OCI-LY7 (cell line): Measurements from ENCODE around the gene RXRA. TPM values are rescaled to one million over a fixed set of nuclear protein-coding genes. Genes with fewer than 3 reads are reported as not detected.

ENCODE experiments used
- BruUV-seq: library from RNA; stranded (reverse); fragments of 400-500 nt; replicated peaks from 2 replicates; lab custom pipeline; 2021; lab: Mats Ljungman, UMichigan
- CTCF ChIA-PET: fragments of 300-600 bp; sonication (Branson Sonifier 250); formaldehyde crosslinking; loops from one replicate; lab custom pipeline; 2022; ENCODE audit warnings: antibody characterized with exemption; ENCODE audit not compliant: unreplicated experiment; lab: Charles Lee
- POLR2A ChIA-PET: fragments of 300-600 bp; sonication (Branson Sonifier 250); formaldehyde crosslinking; loops from one replicate; lab custom pipeline; 2022; ENCODE audit warnings: antibody characterized with exemption; lab: Charles Lee
- DNase-seq: peaks from one replicate; pipeline ENCODE4 v3.0.0-alpha.2; 2015; ENCODE audit warnings: low spot score
- H2AFZ ChIP-seq: fragments of 200-600 bp; sonication (generic), shearing (Covaris generic); 2 replicates; pipeline ENCODE4 v1.6.1; 2014; ENCODE audit warnings: mild to moderate bottlenecking, antibody characterized with exemption, low read length, moderate library complexity
- H3K27ac ChIP-seq: fragments of 200-600 bp; sonication (generic); 2 replicates; pipeline ENCODE4 v1.5.1; 2014; ENCODE audit warnings: mixed run types, low read depth, mild to moderate bottlenecking, moderate library complexity, low read length, inconsistent platforms; ENCODE audit not compliant: poor library complexity, severe bottlenecking
- H3K36me3 ChIP-seq: fragments of 200-600 bp; sonication (generic); 2 replicates; pipeline ENCODE4 v1.6.1; 2014; ENCODE audit warnings: mild to moderate bottlenecking, antibody characterized with exemption, low read length, moderate library complexity, mixed read lengths; ENCODE audit not compliant: insufficient read depth
- H3K4me1 ChIP-seq: fragments of 200-600 bp; sonication (generic); 2 replicates; pipeline ENCODE4 v1.5.1; 2014; ENCODE audit warnings: mild to moderate bottlenecking, low read length; ENCODE audit not compliant: insufficient read depth, poor library complexity, severe bottlenecking
- H3K4me2 ChIP-seq: fragments of 200-600 bp; sonication (generic); 2 replicates; pipeline ENCODE4 v1.6.1; 2014; ENCODE audit warnings: mild to moderate bottlenecking, low read length
- H3K4me3 ChIP-seq: fragments of 200-600 bp; sonication (generic); 2 replicates; pipeline ENCODE4 v1.5.1; 2014; ENCODE audit warnings: mild to moderate bottlenecking, low read depth, low read length; ENCODE audit not compliant: poor library complexity, severe bottlenecking
- H3K79me2 ChIP-seq: fragments of 200-600 bp; sonication (generic); 2 replicates; pipeline ENCODE4 v1.6.1; 2016; ENCODE audit warnings: low read depth, mild to moderate bottlenecking, low read length, moderate library complexity, mixed read lengths; ENCODE audit not compliant: insufficient read depth
- H3K9me2 ChIP-seq: fragments of 200-600 bp; sonication (generic); 2 replicates; pipeline ENCODE4 v1.6.1; 2016; ENCODE audit warnings: mild to moderate bottlenecking, low read length, mixed read lengths; ENCODE audit not compliant: insufficient read depth
- H3K9me3 ChIP-seq: fragments of 200-600 bp; sonication (generic); 2 replicates; pipeline ENCODE4 v1.6.1; 2014; ENCODE audit warnings: mild to moderate bottlenecking, mixed run types, low read length, mixed read lengths
- H4K20me1 ChIP-seq: fragments of 200-600 bp; sonication (generic); 2 replicates; pipeline ENCODE4 v1.6.1; 2014; ENCODE audit warnings: mild to moderate bottlenecking, antibody characterized with exemption, low read length, moderate library complexity, mixed read lengths; ENCODE audit not compliant: insufficient read depth
- EZH2phosphoT487 ChIP-seq: fragments of 200-600 bp; sonication (generic); IDR thresholded peaks from 2 replicates; pipeline ENCODE4 v1.6.1; 2018; ENCODE audit warnings: low read depth, borderline replicate concordance, mild to moderate bottlenecking, mixed run types, antibody characterized with exemption, low read length, moderate library complexity, mixed read lengths
- intact Hi-C: fragments of 100-400 bp; cut with micrococcal nuclease; formaldehyde crosslinking; loops from one replicate; pipeline ENCODE4 v1.10.0; 2022; ENCODE audit not compliant: unreplicated experiment
- total RNA-seq, 2 experiments: library from RNA; depleted of rRNA in 1 of 2; stranded (reverse); fragments of >200 nt in 1 of 2; shearing (Covaris generic) in 1 of 2; gene quantifications; 2 replicates each; pipeline ENCODE4 v1.2.3, GENCODE V29; 2014 to 2022
- TF ChIP-seq, protein P1 (sequence below): fragments of 200-600 bp; sonication (generic); conservative IDR thresholded peaks from 2 replicates; pipeline ENCODE4 v1.5.1; 2014; ENCODE audit warnings: mild to moderate bottlenecking, antibody characterized with exemption, low read length, moderate library complexity, mixed read lengths

The RXRA gene
- total RNA-seq, 2 experiments from 2014 or later = 0.25 to 0.40 TPM

DNA sequence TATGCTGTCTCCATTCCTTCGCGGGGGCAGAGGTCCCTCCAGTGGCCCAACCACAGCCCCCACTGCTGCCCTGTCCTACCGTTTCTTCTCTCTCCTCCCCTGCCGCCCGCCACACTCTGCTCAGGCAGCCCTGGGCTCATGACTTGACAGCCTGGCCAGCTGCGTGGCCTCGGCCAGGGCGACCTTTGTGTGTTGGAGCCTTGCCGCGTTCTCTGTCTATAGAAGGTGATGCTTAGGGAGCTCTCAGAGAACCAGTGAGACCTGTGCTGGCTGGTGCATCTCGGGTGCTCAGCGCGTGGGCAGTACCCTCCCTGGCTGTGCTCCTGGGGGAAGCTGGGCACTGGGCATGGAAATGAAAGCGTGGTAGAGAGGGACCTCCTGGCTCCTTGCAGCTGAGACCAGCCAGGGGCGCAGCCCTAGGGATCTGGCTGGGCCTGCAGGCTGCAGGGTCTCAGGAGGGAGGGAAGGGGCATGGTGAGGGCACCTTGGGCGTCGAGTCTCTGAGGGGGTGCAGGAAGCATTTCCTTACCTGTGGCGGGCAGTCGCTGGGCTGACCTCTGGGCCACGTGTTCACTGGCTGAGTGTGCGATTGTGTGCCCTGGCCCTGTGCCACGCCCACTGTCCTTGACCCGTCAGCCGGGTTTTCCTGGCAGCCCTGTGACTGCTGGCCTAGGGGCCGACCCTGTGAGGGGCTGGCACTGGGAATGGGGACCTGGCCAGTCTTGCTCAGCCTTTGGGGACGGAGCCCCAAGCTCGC is 50.3 kb downstream of the RXRA start:
- H3K36me3 ChIP-seq = no peaks in the 10 kb centered on the region
- TF ChIP-seq, protein P1, sequence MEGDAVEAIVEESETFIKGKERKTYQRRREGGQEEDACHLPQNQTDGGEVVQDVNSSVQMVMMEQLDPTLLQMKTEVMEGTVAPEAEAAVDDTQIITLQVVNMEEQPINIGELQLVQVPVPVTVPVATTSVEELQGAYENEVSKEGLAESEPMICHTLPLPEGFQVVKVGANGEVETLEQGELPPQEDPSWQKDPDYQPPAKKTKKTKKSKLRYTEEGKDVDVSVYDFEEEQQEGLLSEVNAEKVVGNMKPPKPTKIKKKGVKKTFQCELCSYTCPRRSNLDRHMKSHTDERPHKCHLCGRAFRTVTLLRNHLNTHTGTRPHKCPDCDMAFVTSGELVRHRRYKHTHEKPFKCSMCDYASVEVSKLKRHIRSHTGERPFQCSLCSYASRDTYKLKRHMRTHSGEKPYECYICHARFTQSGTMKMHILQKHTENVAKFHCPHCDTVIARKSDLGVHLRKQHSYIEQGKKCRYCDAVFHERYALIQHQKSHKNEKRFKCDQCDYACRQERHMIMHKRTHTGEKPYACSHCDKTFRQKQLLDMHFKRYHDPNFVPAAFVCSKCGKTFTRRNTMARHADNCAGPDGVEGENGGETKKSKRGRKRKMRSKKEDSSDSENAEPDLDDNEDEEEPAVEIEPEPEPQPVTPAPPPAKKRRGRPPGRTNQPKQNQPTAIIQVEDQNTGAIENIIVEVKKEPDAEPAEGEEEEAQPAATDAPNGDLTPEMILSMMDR = no peak
- no peak for TF ChIP-seq EZH2phosphoT487
- no peak for DNase-seq
- no peak overlapping the region for H3K27ac ChIP-seq
- no peaks in the 10 kb centered on the region for H3K79me2 ChIP-seq
- no peaks in the 10 kb centered on the region for H3K9me3 ChIP-seq
- H3K9me2 ChIP-seq = no peaks in the 10 kb centered on the region
- no peak overlapping the region for H2AFZ ChIP-seq
- ChIA-PET CTCF (interaction anchor here (1.0 kb wide), 1 partner anchor 59 kb away, joined by 3 read pairs; no protein-coding TSS in a partner anchor), POLR2A (no interaction called here)
- BruUV-seq = no TSS peak
- no peaks in the 10 kb centered on the region for H3K4me1 ChIP-seq
- H3K4me2 ChIP-seq = no peak overlapping the region
- no peaks in the 10 kb centered on the region for H4K20me1 ChIP-seq
- intact Hi-C loops = no loop called here
- no peak overlapping the region for H3K4me3 ChIP-seq

DNA sequence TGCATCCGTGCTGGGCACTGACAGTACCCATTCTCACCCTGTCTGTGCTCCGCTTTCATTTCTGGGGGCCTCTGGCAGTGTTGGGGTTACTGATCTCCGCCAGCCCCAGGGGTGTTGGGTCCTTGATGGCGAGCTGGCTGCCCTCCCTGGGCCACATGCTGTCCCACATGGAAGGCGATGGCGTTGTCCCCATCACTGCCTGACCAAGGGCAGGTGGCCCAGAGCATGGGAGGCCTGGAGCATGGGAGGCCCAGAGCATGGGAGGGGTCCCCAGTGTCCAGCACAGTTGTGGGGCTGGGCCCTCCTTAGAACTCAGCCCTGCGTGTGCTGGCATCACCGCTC is 50.9 kb downstream of the RXRA start:
- POLR2A ChIA-PET = no interaction called here
- Histone ChIP-seq H3K79me2 (no peaks in the 10 kb centered on the region), H3K9me3 (no peaks in the 10 kb centered on the region), H2AFZ (no peak overlapping the region), H3K4me1 (no peaks in the 10 kb centered on the region), H3K4me3 (no peak overlapping the region), H3K9me2 (no peaks in the 10 kb centered on the region), H4K20me1 (no peaks in the 10 kb centered on the region), H3K27ac (no peak overlapping the region), H3K4me2 (no peak overlapping the region), H3K36me3 (no peaks in the 10 kb centered on the region)
- CTCF ChIA-PET = interaction anchor here (1.0 kb wide), 1 partner anchor 60 kb away, joined by 3 read pairs; no protein-coding TSS in a partner anchor
- no peak for DNase-seq
- no TSS peak for BruUV-seq
- intact Hi-C loops = no loop called here
- TF ChIP-seq EZH2phosphoT487 = no peak
- TF ChIP-seq, protein P1 = no peak

- Histone ChIP-seq H3K79me2 (no peaks in the 10 kb centered on the region), H3K4me3 (no peak overlapping the region), H3K4me2 (no peak overlapping the region), H3K4me1 (no peaks in the 10 kb centered on the region), H2AFZ (no peak overlapping the region), H3K9me3 (no peaks in the 10 kb centered on the region), H3K9me2 (no peaks in the 10 kb centered on the region), H3K36me3 (no peaks in the 10 kb centered on the region), H4K20me1 (no peaks in the 10 kb centered on the region), H3K27ac (no peak overlapping the region)
- no TSS peak for BruUV-seq
- no peak for TF ChIP-seq EZH2phosphoT487
- TF ChIP-seq, protein P1 = no peak
- ChIA-PET POLR2A (no interaction called here), CTCF (no interaction called here)
- no peak for DNase-seq
- intact Hi-C loops = no loop called here
Measured at GRCh38 chr9:134377976-134378375, 51.7 kb downstream of the RXRA start.
